ENCODE measurements around the gene UNC13D.
"Not testable (repeated sequence)": the region's sequence is repeated elsewhere in the genome, so short reads cannot be mapped to it uniquely, and the experiment has no call there.

UNC13D gene

GRCh38 chr17:75889454-75889853 is 45.2 kb upstream of the UNC13D start:
- TF ChIP-seq CTCF (IDR thresholded peaks at IDR 0.05; ENCODE audit: insufficient read depth, low read depth, low read length, missing control alignments), result no peak

GRCh38 chr17:75888484-75888883 is 44.3 kb upstream of the UNC13D start:
- TF ChIP-seq CTCF (IDR thresholded peaks at IDR 0.05; ENCODE audit: insufficient read depth, low read depth, low read length, missing control alignments), result no peak
- no peak overlapping the region for H3K4me3 ChIP-seq (ENCODE audit: low read length)
- no peak for DNase-seq (ENCODE audit: low read depth)

More at GRCh38 chr17:75889454-75889853, 45.2 kb upstream of the UNC13D start:
- no peak overlapping the region for H3K4me3 ChIP-seq (ENCODE audit: low read length)
- no peak for DNase-seq (ENCODE audit: low read depth)

GRCh38 chr17:75885860-75886259 is 41.7 kb upstream of the UNC13D start:
- not testable (repeated sequence) for H3K4me3 ChIP-seq (ENCODE audit: low read length); DNase-seq (ENCODE audit: low read depth)

- no peak overlapping the region for H3K4me3 ChIP-seq (ENCODE audit: low read length)
- TF ChIP-seq CTCF (IDR thresholded peaks at IDR 0.05; ENCODE audit: insufficient read depth, low read depth, low read length, missing control alignments), result no peak
- DNase-seq (ENCODE audit: low read depth), result no peak
Measured at GRCh38 chr17:75885431-75885830, 41.2 kb upstream of the UNC13D start.

- H3K4me3 ChIP-seq (ENCODE audit: low read length), result no peak overlapping the region
- DNase-seq (ENCODE audit: low read depth), result no peak
- no peak for TF ChIP-seq CTCF (IDR thresholded peaks at IDR 0.05; ENCODE audit: insufficient read depth, low read depth, low read length, missing control alignments)
Measured at GRCh38 chr17:75881678-75882454, 37.7 kb upstream of the UNC13D start.

GRCh38 chr17:75880266-75880665 is 36.1 kb upstream of the UNC13D start:
- H3K4me3 ChIP-seq (ENCODE audit: low read length), result no peak overlapping the region
- no peak for DNase-seq (ENCODE audit: low read depth)
- TF ChIP-seq CTCF (IDR thresholded peaks at IDR 0.05; ENCODE audit: insufficient read depth, low read depth, low read length, missing control alignments), result no peak

- peak; percentile 14 for TF ChIP-seq CTCF (IDR thresholded peaks at IDR 0.05; ENCODE audit: insufficient read depth, low read depth, low read length, missing control alignments)
- H3K4me3 ChIP-seq (ENCODE audit: low read length), result peak within 1 kb of the TSS; percentile 48
- peak; percentile 52 for DNase-seq (ENCODE audit: low read depth)
Measured at GRCh38 chr17:75878174-75878998, 34.2 kb upstream of the UNC13D start, which contains the start of gene TRIM47. TRIM47 (minus strand) TSS chr17:75878581; CDS start chr17:75878548, 33 bp downstream.

Data from epithelial cell of esophagus (primary cell).